HepG2 (cell line): ENCODE results near the gene FGFR2. TPM values are rescaled to one million over a fixed set of nuclear protein-coding genes. Genes with fewer than 3 reads are reported as not detected.

Experiments
- MEIS1 ChIP-seq: sonication (generic); formaldehyde crosslinking; IDR thresholded peaks from 2 replicates; pipeline ENCODE4 v1.9.0; 2021; ENCODE audit warnings: mild to moderate bottlenecking, missing genetic modification reagents, moderate library complexity, borderline replicate concordance
- SALL2 ChIP-seq: sonication (generic); formaldehyde crosslinking; IDR thresholded peaks from 2 replicates; pipeline ENCODE4 v1.8.1; 2023; ENCODE audit warnings: mild to moderate bottlenecking, missing genetic modification reagents, inconsistent platforms
- SMARCC2 ChIP-seq: fragments of 450-650 bp; IDR thresholded peaks from 2 replicates; pipeline ENCODE4 v1.6.1; 2017; ENCODE audit warnings: antibody characterized with exemption, mild to moderate bottlenecking
- SP5 ChIP-seq: IDR thresholded peaks from 2 replicates; pipeline ENCODE4 v1.6.1; 2016; ENCODE audit warnings: low read depth, borderline replicate concordance
- polyA plus RNA-seq, 8 experiments: library from polyadenylated mRNA; depleted of rRNA in 3 of 8; stranded (reverse) in 7 of 8; unstranded in 1 of 8; fragments of >200 nt; fragmentation: Illumina TruSeq in 4 of 8; extraction: Trizol in 4 of 8; gene quantifications; 2 replicates each; pipeline versions ENCODE4 v1.2.1 to v1.2.3, GENCODE V29; 2011 to 2016; ENCODE audit warnings: low read depth in 4 of 8, missing spikeins in 1 of 8, mixed read lengths in 1 of 8; ENCODE audit not compliant: insufficient read depth in 1 of 8
- total RNA-seq, 5 experiments: library from RNA; depleted of rRNA; stranded (reverse); fragments of >200 nt; fragmentation: Illumina TruSeq; extraction: Trizol; gene quantifications; 2 replicates each; pipeline ENCODE4 v1.2.3, GENCODE V29; 2016; ENCODE audit warnings: low read depth in 1 of 5
- TF ChIP-seq, protein P1 (sequence below): fragments of 450-650 bp; IDR thresholded peaks from 2 replicates; pipeline ENCODE4 v1.6.1; 2017; ENCODE audit warnings: mild to moderate bottlenecking
- TF ChIP-seq, protein P2 (sequence below): sonication (generic); formaldehyde crosslinking; IDR thresholded peaks from 2 replicates; pipeline ENCODE4 v1.4.0; 2020; ENCODE audit warnings: missing genetic modification reagents
- TF ChIP-seq, protein P3 (sequence below): sonication (generic); formaldehyde crosslinking; IDR thresholded peaks from 2 replicates; pipeline ENCODE4 v1.4.0; 2020; ENCODE audit warnings: missing genetic modification reagents, mild to moderate bottlenecking, borderline replicate concordance
- TF ChIP-seq, protein P4 (sequence below): sonication (generic); formaldehyde crosslinking; IDR thresholded peaks from 2 replicates; pipeline ENCODE4 v1.4.0; 2020; ENCODE audit warnings: missing genetic modification reagents

The FGFR2 gene
- total and polyA plus RNA-seq, 2 of the 13 experiments (the other 11 are each of a cell fraction or from before 2014, with no cell fraction given) = 1.6 to 2.6 TPM

DNA sequence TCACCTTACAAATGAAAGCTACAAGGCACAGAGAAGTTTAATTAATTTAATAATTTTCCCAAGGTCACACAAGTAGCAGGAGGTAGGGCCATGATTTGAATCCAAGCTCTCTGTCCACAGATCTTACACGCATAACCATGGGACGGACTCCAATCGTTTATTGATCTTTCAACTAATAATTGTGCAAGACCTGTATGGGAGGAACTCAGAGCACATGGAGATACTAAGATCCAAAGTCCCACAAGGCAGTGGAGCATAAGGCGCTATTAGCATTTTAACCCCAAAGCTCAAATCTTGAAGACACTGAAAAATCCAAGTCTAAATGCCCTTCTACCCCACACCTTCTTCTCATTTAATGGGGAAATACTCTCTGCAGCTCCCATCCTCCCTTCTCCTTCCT, 143.5 kb downstream of the FGFR2 start (continued):
- TF ChIP-seq, protein P1, sequence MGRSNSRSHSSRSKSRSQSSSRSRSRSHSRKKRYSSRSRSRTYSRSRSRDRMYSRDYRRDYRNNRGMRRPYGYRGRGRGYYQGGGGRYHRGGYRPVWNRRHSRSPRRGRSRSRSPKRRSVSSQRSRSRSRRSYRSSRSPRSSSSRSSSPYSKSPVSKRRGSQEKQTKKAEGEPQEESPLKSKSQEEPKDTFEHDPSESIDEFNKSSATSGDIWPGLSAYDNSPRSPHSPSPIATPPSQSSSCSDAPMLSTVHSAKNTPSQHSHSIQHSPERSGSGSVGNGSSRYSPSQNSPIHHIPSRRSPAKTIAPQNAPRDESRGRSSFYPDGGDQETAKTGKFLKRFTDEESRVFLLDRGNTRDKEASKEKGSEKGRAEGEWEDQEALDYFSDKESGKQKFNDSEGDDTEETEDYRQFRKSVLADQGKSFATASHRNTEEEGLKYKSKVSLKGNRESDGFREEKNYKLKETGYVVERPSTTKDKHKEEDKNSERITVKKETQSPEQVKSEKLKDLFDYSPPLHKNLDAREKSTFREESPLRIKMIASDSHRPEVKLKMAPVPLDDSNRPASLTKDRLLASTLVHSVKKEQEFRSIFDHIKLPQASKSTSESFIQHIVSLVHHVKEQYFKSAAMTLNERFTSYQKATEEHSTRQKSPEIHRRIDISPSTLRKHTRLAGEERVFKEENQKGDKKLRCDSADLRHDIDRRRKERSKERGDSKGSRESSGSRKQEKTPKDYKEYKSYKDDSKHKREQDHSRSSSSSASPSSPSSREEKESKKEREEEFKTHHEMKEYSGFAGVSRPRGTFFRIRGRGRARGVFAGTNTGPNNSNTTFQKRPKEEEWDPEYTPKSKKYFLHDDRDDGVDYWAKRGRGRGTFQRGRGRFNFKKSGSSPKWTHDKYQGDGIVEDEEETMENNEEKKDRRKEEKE = no peak
- TF ChIP-seq, protein P2, sequence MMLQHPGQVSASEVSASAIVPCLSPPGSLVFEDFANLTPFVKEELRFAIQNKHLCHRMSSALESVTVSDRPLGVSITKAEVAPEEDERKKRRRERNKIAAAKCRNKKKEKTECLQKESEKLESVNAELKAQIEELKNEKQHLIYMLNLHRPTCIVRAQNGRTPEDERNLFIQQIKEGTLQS (CRISPR knock-in tag) = no peak
- TF ChIP-seq MEIS1 (CRISPR knock-in tag) (no peak), SMARCC2 (no peak), SP5 (CRISPR knock-in tag) (no peak), SALL2 (CRISPR knock-in tag) (no peak)
- TF ChIP-seq, protein P3, sequence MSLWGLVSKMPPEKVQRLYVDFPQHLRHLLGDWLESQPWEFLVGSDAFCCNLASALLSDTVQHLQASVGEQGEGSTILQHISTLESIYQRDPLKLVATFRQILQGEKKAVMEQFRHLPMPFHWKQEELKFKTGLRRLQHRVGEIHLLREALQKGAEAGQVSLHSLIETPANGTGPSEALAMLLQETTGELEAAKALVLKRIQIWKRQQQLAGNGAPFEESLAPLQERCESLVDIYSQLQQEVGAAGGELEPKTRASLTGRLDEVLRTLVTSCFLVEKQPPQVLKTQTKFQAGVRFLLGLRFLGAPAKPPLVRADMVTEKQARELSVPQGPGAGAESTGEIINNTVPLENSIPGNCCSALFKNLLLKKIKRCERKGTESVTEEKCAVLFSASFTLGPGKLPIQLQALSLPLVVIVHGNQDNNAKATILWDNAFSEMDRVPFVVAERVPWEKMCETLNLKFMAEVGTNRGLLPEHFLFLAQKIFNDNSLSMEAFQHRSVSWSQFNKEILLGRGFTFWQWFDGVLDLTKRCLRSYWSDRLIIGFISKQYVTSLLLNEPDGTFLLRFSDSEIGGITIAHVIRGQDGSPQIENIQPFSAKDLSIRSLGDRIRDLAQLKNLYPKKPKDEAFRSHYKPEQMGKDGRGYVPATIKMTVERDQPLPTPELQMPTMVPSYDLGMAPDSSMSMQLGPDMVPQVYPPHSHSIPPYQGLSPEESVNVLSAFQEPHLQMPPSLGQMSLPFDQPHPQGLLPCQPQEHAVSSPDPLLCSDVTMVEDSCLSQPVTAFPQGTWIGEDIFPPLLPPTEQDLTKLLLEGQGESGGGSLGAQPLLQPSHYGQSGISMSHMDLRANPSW (CRISPR knock-in tag) = no peak
- TF ChIP-seq, protein P4, sequence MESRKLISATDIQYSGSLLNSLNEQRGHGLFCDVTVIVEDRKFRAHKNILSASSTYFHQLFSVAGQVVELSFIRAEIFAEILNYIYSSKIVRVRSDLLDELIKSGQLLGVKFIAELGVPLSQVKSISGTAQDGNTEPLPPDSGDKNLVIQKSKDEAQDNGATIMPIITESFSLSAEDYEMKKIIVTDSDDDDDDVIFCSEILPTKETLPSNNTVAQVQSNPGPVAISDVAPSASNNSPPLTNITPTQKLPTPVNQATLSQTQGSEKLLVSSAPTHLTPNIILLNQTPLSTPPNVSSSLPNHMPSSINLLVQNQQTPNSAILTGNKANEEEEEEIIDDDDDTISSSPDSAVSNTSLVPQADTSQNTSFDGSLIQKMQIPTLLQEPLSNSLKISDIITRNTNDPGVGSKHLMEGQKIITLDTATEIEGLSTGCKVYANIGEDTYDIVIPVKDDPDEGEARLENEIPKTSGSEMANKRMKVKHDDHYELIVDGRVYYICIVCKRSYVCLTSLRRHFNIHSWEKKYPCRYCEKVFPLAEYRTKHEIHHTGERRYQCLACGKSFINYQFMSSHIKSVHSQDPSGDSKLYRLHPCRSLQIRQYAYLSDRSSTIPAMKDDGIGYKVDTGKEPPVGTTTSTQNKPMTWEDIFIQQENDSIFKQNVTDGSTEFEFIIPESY = no peak
